Measurements from ENCODE around the gene PTCH2. TPM values are rescaled to one million over a fixed set of nuclear protein-coding genes. Genes with fewer than 3 reads are reported as not detected.

PTCH2 gene
- total and polyA plus RNA-seq, 2 of the 13 experiments (the other 11 are each of a cell fraction or from before 2014, with no cell fraction given) = 0.60 to 1.5 TPM

DNA sequence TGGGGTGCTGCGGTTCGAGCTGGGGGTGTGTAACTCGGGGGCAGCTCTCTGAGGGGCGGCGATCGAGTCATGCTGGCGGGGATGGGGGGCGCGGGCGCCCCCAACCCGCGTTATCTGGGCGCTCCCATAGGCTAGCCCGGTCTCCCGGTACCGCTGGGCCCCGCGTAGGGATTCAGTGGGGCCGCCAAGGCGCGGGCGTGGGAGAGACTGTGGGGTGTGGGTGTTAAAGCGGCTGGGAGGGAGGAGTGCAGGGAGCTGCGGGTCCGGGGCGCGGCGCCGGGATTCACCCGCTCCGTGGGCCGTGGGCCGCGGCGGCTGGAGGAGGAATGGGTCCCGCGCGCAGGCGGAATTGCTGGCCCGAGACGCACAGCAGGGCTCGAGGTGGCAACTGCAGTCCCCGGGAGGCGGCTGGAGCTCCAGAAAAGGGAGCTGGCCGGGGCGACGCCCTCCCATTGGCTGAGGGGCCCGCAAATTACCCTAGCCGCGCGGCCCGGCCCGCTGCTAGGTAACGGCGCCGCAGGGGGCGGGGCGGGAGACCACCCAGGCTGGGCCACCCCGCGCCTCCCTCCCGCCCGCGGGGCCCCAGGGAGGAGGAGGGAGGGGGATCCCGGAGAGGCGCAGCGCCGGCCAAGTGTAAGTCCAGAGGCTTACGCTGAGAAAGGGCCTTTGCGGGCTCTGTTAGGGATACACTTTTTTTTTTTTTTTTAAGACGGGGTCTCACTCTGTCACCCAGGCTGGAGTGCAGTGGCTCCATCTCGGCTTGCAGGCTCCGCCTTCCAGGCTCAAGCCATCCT is at the start of gene PTCH2 (continued):
- TF ChIP-seq SOX5 (CRISPR knock-in tag; IDR thresholded peaks at IDR 0.05; ENCODE audit: borderline replicate concordance) = no peak
- TF ChIP-seq, protein P1, sequence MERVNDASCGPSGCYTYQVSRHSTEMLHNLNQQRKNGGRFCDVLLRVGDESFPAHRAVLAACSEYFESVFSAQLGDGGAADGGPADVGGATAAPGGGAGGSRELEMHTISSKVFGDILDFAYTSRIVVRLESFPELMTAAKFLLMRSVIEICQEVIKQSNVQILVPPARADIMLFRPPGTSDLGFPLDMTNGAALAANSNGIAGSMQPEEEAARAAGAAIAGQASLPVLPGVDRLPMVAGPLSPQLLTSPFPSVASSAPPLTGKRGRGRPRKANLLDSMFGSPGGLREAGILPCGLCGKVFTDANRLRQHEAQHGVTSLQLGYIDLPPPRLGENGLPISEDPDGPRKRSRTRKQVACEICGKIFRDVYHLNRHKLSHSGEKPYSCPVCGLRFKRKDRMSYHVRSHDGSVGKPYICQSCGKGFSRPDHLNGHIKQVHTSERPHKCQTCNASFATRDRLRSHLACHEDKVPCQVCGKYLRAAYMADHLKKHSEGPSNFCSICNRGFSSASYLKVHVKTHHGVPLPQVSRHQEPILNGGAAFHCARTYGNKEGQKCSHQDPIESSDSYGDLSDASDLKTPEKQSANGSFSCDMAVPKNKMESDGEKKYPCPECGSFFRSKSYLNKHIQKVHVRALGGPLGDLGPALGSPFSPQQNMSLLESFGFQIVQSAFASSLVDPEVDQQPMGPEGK (CRISPR knock-in tag; IDR thresholded peaks at IDR 0.05) = 0 out of 2 replicates have a peak, but pooled peaks have one; percentile 26
- no peak for TF ChIP-seq TMF1 (CRISPR knock-in tag; IDR thresholded peaks at IDR 0.05; ENCODE audit: low read depth)
- TF ChIP-seq HOXA9 (CRISPR knock-in tag; IDR thresholded peaks at IDR 0.05; ENCODE audit: borderline replicate concordance) = no peak
- TF ChIP-seq, protein P2, sequence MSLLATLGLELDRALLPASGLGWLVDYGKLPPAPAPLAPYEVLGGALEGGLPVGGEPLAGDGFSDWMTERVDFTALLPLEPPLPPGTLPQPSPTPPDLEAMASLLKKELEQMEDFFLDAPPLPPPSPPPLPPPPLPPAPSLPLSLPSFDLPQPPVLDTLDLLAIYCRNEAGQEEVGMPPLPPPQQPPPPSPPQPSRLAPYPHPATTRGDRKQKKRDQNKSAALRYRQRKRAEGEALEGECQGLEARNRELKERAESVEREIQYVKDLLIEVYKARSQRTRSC (CRISPR knock-in tag; IDR thresholded peaks at IDR 0.05; ENCODE audit: low read depth) = no peak
- no peak for TF ChIP-seq ATF7 (IDR thresholded peaks at IDR 0.05)
- no peak for TF ChIP-seq ATF7 (CRISPR knock-in tag; IDR thresholded peaks at IDR 0.05)
- 0 out of 2 replicates have a peak, but pooled peaks have one; percentile 63 for TF ChIP-seq MTF2 (CRISPR knock-in tag; IDR thresholded peaks at IDR 0.05; ENCODE audit: borderline replicate concordance)
- TF ChIP-seq, protein P3, sequence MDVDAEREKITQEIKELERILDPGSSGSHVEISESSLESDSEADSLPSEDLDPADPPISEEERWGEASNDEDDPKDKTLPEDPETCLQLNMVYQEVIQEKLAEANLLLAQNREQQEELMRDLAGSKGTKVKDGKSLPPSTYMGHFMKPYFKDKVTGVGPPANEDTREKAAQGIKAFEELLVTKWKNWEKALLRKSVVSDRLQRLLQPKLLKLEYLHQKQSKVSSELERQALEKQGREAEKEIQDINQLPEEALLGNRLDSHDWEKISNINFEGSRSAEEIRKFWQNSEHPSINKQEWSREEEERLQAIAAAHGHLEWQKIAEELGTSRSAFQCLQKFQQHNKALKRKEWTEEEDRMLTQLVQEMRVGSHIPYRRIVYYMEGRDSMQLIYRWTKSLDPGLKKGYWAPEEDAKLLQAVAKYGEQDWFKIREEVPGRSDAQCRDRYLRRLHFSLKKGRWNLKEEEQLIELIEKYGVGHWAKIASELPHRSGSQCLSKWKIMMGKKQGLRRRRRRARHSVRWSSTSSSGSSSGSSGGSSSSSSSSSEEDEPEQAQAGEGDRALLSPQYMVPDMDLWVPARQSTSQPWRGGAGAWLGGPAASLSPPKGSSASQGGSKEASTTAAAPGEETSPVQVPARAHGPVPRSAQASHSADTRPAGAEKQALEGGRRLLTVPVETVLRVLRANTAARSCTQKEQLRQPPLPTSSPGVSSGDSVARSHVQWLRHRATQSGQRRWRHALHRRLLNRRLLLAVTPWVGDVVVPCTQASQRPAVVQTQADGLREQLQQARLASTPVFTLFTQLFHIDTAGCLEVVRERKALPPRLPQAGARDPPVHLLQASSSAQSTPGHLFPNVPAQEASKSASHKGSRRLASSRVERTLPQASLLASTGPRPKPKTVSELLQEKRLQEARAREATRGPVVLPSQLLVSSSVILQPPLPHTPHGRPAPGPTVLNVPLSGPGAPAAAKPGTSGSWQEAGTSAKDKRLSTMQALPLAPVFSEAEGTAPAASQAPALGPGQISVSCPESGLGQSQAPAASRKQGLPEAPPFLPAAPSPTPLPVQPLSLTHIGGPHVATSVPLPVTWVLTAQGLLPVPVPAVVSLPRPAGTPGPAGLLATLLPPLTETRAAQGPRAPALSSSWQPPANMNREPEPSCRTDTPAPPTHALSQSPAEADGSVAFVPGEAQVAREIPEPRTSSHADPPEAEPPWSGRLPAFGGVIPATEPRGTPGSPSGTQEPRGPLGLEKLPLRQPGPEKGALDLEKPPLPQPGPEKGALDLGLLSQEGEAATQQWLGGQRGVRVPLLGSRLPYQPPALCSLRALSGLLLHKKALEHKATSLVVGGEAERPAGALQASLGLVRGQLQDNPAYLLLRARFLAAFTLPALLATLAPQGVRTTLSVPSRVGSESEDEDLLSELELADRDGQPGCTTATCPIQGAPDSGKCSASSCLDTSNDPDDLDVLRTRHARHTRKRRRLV (CRISPR knock-in tag; IDR thresholded peaks at IDR 0.05) = no peak
- TF ChIP-seq, protein P4, sequence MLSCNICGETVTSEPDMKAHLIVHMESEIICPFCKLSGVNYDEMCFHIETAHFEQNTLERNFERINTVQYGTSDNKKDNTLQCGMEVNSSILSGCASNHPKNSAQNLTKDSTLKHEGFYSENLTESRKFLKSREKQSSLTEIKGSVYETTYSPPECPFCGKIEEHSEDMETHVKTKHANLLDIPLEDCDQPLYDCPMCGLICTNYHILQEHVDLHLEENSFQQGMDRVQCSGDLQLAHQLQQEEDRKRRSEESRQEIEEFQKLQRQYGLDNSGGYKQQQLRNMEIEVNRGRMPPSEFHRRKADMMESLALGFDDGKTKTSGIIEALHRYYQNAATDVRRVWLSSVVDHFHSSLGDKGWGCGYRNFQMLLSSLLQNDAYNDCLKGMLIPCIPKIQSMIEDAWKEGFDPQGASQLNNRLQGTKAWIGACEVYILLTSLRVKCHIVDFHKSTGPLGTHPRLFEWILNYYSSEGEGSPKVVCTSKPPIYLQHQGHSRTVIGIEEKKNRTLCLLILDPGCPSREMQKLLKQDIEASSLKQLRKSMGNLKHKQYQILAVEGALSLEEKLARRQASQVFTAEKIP (CRISPR knock-in tag; IDR thresholded peaks at IDR 0.05; ENCODE audit: borderline replicate concordance) = no peak
- no peak for TF ChIP-seq ZNF383 (CRISPR knock-in tag; IDR thresholded peaks at IDR 0.05; ENCODE audit: borderline replicate concordance)
- TF ChIP-seq, protein P5, sequence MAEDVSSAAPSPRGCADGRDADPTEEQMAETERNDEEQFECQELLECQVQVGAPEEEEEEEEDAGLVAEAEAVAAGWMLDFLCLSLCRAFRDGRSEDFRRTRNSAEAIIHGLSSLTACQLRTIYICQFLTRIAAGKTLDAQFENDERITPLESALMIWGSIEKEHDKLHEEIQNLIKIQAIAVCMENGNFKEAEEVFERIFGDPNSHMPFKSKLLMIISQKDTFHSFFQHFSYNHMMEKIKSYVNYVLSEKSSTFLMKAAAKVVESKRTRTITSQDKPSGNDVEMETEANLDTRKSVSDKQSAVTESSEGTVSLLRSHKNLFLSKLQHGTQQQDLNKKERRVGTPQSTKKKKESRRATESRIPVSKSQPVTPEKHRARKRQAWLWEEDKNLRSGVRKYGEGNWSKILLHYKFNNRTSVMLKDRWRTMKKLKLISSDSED (CRISPR knock-in tag; IDR thresholded peaks at IDR 0.05) = no peak
- TF ChIP-seq NRL (CRISPR knock-in tag; IDR thresholded peaks at IDR 0.05; ENCODE audit: borderline replicate concordance) = no peak
- TF ChIP-seq, protein P6, sequence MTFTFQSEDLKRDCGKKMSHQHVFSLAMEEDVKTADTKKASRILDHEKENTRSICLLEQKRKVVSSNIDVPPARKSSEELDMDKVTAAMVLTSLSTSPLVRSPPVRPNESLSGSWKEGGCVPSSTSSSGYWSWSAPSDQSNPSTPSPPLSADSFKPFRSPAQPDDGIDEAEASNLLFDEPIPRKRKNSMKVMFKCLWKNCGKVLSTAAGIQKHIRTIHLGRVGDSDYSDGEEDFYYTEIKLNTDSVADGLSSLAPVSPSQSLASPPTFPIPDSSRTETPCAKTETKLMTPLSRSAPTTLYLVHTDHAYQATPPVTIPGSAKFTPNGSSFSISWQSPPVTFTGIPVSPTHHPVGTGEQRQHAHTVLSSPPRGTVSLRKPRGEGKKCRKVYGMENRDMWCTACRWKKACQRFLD (CRISPR knock-in tag; IDR thresholded peaks at IDR 0.05; ENCODE audit: borderline replicate concordance) = 0 out of 2 replicates have a peak, but pooled peaks have one; percentile 33
- no peak for TF ChIP-seq ZFP82 (CRISPR knock-in tag; IDR thresholded peaks at IDR 0.05; ENCODE audit: borderline replicate concordance)

Data from HepG2 (cell line).